Heart left ventricle (tissue), 13 donors: Measurements from ENCODE around the gene KCNQ1.

ENCODE experiments used
- CTCF ChIP-seq, 12 donors: fragments of 200-600 bp; sonication (generic) in 4 of 12; IDR thresholded peaks; one replicate each; pipeline versions ENCODE4 v1.5.0 to v1.8.0; 2018 to 2022; ENCODE audit warnings: antibody characterized with exemption in 12 of 12, mild to moderate bottlenecking in 5 of 12
- POLR2A ChIP-seq, 2 donors: fragments of 450-650 bp; IDR thresholded peaks; one replicate each; pipeline ENCODE4 v1.6.1; 2017; ENCODE audit warnings: antibody characterized with exemption in 2 of 2, mild to moderate bottlenecking in 2 of 2, moderate library complexity in 2 of 2
- donor health status: ischemic (EF 13 %, LVEDD 7.1; RV severe dilation, severe dysfunction).
- donor health status: DM: no; HTN: yes; CAD: no.
- donor health status: DM: no; HTN: no; CAD: no.
- donor health status: ischemic (EF 25% LVEDD 6.9; RV normal size, moderate dysfunction).
- donor health status: ischemic (EF 25% LVEDD 5.7; RV mildly dilated, moderate dysfunction).
- donor health status: ischemic (EF 35%, LVEDD 5.7; RV mildly dilated, moderate dysfunction).
- donor health status: nonischemic (EF 11% LVEDD 7.7; RV severe dilation, severe dysfunction).
- donor health status: DM: yes; HTN: yes; CAD: no.
- donor health status: PGD.
- donor health status: ischemic (EF 29% LVEDD 5.4; RV normal size, mild dysfunction).
- donor health status: nonischemic (EF 23%, LVEDD 6.1; RV moderate dilation, normal function).

- TF ChIP-seq CTCF (IDR thresholded peaks at IDR 0.05), result no peak
- no peak for TF ChIP-seq POLR2A (IDR thresholded peaks at IDR 0.05)
Measured at GRCh38 chr11:2759228-2760195, 314.7 kb downstream of the KCNQ1 start.
